GM18873 (cell line): ENCODE data around the gene MYO10.
"Not testable (repeated sequence)": the region's sequence is repeated elsewhere in the genome, so short reads cannot be mapped to it uniquely, and the experiment has no call there.

Source experiments
- ATAC-seq: cut with Tn5 transposase; IDR thresholded peaks from one replicate; pipeline ENCODE4 v1.9.1; 2021; ENCODE audit warnings: mild to moderate bottlenecking, moderate library complexity, moderate number of reproducible peaks; ENCODE audit not compliant: unreplicated experiment, low FRiP score

The MYO10 gene

DNA sequence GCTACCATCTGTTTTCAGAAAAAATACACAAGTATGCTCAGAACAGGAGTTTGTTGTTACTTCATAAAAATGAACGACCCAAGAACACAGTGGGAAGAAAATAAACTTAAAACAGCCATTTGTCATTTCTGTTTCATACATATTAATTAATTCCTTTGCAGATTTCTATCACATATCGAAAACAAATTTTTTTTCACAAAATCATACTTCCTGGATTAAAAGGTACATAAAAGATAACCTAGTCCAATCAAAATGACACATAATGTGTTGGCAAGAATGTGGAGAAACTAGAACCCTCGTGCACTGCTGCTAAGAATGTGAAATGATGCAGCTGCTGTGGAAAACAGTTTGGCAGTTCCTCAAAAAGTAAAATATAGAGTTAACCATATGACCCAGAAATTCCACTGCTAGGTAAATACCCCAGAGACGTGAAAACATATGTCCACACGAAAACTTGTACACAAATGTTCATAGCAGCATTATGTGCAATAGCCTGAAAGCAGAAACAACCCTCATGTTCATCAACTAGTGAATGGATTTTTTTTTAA is 46.0 kb downstream of the MYO10 start:
- no peak for ATAC-seq

DNA sequence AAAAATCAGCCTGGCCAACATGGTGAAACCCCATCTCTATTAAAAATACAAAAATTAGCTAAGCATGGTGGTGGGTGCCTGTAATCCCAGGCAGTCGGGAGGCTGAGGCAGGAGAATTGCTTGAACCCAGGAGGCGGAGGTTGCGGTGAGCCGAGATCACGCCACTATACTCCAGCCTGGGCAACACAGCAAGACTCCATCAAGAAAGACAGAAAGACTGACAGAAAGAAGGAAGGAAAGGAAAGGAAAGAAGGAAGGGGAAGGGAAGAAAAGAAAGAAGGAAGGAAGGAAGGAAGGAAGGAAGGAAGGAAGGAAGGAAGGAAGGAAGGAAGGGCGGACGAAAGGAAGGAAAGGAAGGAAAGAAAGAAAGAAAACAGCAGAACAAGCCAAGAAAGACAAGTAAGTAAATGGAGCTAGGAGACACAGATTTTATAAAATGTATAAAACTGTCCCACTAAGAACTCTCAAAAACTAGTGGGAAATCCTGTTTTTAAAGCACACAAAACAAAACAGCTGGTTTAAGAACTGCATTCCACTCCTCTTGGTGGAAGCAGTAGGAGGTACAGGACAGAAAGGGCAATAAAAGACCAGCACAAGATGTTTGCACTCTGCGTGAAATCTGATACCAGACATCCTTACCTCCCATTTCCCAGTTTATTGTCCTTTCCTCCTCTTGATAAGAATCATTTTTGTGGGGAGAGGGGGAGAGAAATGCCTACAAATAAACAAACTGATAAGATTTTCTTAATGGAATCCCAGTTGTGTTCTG is 46.7 kb downstream of the MYO10 start:
- ATAC-seq, result no peak

DNA sequence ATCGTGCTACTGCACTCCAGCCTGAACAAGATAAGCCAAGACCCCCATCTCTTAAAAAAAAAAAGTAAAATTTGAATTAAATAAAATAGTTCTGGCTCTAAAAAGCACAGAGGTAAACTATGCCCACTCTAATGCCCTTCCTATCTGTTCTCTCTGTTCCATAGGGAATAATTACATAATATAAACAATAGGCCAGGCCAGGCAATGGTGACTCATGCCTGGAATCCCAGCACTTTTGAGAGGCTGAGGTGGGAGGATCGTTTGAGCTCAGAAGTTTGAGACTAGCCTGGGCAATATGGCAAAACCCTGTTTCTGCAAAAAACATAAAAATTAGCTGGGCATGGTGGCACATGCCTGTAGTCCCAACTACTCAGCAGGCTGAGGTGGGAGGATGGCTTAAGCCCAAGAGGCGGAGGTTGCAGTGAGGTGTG is 47.4 kb downstream of the MYO10 start:
- no peak for ATAC-seq

DNA sequence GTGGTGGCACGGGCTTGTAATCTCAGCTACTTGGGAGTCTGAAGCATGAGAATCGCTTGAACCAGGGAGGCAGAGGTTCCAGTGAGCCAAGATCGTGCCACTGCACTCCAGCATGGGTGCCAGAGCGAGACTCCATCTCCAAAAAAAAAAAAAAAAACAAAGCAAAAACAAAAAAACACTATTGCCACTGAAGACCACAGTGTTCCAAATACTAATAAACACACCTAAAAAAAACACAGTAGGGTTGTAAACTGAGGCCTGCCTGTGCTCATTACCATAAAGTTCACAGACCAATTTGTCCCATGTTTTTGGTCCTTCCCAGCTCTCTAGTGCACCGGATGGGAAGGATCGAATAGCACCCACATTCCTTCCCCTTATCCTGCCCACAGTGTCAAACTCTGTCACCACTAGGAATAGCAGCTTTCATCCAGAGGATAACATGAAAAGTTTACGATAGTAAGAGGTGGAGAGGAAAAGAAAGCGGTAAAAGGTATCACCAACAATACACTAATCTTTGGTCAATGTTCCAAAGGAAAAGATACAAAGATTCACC is 49.2 kb downstream of the MYO10 start:
- no peak for ATAC-seq

DNA sequence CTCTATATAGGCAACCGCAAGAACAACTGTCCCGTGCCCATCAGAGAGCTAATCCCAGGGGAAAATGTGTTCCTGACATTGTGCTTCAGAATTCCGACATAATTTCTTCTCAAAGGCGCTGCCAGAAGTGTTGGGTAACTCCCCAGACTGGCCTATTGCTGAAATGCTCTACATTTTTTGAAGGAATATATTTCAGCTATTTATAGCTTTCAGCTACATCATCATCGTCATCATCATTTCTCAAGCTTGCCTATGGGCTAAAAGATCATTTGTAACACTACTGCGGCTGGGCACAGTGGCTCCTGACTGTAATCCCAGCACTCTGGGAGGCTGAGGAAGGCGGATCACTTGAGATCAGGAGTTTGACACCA is 49.7 kb downstream of the MYO10 start:
- no peak for ATAC-seq

DNA sequence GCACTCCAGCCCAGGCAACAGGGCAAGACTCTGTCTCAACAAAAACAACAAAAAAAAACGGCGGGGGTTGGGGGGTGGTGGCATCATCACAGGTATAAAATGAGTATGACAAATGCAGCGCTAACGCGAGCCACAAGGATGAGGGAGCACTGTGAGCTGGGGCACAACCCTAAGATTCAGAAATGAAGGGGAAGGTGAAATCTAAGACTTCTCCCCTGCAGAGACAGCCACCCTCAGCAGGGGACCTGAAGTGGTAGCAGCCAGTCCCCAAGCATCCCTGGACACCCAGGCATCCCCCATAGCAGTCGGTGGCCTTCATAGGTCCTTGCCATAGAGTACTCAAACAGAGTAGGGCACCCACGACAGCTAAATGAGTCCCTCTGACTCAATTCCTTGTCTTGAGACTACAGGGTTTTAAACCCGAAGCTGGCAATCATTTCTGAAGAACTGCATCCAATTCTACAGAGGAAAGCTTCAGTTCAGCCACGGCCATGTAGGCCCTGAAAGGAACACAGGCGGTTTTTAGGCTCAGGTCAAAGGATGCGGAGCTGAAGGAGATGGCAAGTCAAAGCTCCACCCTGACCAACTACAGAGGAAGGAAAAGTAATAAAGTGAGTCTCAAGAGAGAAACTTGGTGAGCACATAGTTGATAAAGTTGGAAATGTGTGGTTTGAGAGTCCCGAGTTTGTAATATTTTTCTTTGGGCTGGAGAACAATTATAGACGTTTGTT is 50.3 kb downstream of the MYO10 start:
- ATAC-seq, result no peak

DNA sequence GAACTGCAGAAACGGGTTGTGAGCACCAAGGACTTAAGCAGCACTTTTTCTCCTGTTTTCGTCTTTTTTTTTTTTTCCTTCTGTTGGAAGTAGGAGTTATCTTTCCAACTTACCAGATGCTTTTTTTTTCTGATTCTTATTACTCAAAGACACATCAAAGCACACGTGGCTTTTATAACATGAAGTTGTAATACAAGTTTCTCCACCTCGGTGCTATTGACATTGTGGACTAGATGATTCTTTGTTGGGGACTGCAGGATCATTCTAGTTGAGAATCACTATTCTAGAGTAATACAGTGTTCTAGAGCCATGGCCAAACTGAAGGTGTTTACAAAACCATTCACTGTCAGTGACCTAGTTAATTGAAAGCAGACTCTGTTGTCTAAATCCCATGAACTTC is 51.5 kb downstream of the MYO10 start:
- ATAC-seq, result no peak

DNA sequence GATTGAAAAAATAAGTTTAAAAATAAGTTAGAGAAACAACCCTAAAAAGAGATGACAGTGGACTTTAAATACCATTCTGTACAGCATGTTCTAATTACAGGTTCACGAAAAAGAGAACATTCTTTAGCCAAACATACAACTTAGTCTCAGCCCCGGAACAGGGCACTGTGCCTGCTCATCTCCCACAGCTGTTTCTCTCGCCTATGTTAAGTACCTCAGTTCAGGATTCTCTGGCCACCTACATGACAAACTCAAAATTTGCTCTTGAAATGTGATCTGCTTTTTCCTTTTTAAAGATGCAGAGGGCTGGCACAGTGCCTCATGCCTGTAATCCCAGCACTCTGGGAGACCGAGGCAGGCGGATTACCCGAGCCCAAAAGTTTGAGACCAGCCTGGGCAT is 52.3 kb downstream of the MYO10 start:
- ATAC-seq, result no peak

DNA sequence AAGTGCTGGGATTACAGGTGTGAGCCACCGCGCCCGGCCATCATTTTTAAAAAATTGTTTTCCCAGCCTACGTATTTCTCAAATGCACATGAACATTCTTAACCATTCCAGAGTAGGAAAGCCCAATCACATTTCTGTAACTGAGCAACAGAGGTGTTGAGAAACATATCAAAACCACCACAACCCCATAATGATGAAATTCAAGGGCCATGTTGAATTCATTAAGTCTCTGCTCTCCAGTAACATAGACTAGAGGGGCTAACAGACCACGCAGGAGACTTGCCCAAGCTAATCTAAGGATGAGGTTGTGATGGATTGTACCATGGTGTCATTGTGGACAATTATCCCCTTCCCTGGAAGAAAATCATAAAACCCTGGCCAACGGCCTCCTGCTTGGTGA is 52.9 kb downstream of the MYO10 start:
- ATAC-seq, result no peak

DNA sequence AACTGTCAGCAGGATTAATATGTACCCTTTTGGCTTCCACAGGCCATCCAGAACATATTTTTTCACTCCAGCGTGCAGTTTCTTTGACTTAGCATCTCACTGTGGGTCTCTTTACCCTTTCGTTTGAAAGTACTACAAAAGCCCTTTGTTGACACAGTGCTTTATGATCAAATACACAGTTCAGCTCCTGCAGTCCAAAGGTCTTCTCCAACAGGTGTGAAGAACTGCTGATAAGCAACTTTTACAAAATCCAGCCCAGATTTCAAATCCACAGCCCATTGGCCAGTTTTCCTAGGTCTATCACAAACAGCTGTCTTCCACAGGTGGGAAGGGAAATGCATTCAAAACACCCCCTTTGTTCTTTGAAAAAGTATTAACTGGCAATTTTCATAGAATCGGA is 54.8 kb downstream of the MYO10 start:
- no peak for ATAC-seq

DNA sequence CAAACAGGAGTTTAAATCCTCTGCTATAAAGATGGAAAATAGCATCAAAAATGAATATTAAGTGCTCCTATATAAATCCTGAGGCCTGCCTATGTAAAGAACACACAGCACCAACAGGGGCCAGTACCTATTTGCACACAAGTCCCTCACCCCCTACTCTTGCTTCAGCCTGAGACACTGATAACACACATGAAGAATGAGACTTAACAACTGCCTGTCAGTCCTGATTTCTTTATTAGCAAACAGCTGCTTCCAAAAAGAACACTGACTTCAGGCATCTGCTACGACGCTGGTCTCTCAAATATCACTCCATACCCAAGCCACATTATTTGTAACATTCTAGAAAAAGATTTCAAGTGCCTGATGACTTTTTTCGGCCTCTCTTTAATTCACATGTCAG is 55.5 kb downstream of the MYO10 start:
- ATAC-seq, result no peak

DNA sequence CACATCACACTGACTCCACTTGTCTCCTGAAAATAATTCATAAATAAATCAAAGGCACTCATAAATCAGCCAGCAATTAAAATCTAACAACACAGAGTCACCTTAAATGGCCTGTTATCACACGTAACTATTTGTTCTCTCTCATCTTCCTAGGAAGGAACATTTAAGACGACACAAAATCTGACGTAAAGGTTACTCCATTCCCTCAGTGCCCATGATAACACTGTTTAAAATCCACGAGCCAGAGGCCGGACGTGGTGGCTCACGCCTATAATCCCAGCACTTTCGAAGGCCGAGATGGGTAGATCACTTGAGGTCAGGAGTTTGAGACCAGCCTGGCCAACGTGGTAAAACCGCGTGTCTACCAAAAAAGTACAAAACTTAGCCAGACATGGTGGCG is 56.4 kb downstream of the MYO10 start:
- no peak for ATAC-seq

DNA sequence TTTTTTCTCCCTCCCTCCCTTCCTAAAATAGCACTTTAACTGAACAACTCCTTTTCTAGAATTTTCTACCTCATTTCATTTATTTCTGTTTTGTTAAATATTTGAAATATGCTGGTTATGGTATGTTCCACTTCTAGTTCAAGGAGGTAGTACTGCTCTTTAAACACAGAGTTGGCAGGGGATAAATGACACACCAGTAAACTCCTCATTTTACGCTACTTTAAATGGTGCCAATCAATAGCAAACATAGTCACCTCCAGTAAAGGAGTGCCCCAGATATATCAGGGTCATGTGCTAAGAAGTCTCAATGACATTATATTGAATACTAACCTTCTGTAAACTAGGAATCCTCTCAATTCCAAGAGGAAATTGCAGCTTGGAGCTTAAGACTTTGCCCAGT is 56.9 kb downstream of the MYO10 start:
- ATAC-seq, result no peak

DNA sequence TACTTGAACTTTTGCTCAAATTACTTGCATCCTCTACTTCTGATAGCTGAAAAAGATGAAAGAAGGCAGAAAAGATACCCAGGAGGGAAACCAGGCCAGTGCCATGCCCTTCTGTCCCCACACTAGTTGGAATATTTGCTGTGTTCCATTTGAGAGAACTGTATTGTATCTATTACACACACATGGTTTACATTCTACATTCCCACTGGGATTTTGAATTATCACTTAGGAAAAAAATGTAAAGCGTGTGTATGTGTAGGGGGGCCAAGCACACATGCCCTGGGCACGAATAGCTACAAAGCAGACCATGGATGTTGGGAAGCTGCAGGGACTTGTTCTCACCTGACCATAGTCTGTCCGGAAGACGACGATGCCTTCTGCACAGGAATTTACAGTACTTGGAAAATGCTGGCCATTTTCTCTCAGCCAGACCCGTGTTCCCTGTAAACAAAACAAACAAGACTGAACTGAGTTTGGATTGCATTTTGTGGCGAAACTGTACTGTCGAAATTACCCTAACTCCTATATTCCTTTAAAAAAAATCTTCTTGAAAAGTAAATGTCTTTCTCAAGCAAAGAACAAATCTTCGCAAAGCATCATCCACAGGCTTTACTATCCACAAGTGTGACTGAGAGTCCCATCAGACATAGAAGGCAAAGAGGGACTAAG is 58.7 kb downstream of the MYO10 start:
- ATAC-seq, result no peak

DNA sequence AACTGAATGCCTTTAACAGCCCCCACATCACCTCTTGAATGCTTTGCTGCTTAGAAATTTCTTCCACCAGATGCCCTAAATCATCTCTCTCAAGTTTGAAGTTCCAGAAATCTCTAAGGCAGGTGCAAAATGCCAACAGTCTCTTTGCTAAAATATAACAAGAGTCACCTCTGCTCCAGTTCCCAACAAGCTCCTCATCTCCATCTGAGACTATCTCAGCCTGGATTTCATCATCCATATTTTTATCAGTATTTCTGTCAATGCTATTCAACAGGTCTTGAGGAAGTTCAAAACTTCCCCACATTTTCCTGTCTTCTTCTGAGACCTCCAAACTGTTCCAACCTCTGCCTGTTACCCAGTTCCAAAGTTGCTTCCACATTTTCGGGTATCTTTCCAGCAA is 61.7 kb downstream of the MYO10 start:
- not testable (repeated sequence) for ATAC-seq

DNA sequence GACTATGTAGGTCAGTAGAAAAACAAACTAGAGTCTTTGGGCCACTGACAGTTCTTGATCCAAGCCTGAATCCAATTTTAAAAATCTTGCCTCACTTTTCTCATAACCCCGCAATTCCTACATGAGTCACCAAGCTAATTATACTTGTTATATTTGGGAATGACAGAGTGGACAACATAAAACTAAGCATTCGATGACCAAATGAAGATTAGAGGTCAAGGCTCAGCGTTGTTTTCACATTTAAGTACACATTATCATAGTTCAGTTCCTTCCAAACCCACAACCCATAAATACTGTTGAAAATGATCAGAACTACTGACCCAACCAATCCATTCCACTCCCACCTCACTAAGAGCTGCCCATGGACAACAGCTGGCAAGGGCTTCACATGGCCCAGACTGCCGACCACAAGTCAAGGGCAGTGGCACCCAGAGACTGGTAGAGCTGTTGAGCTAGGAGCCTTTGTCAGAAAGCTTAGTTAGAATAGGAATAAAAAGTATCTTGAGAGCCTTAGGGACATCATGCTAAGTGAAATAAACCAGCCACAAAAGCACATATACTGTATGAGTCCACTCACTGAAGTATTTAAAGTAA is 64.2 kb downstream of the MYO10 start:
- ATAC-seq, result no peak

DNA sequence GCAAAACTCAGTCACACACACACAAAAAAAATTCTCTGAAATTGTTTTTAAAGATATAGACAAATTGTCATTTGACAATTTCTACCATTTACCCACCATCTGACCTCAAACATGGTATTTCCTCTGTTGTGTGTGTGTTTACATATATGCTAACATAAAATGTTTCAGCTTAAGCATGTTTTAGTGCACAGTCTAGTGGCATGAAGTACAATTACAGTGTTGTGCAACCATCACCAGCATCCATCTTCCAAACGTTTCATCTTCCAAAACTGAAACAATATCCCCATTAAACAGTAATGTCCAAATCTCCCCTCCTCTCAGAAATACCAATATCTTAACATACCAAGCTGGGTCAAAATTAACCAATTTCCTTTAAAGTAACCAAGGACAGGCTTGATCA is 65.2 kb downstream of the MYO10 start:
- no peak for ATAC-seq

DNA sequence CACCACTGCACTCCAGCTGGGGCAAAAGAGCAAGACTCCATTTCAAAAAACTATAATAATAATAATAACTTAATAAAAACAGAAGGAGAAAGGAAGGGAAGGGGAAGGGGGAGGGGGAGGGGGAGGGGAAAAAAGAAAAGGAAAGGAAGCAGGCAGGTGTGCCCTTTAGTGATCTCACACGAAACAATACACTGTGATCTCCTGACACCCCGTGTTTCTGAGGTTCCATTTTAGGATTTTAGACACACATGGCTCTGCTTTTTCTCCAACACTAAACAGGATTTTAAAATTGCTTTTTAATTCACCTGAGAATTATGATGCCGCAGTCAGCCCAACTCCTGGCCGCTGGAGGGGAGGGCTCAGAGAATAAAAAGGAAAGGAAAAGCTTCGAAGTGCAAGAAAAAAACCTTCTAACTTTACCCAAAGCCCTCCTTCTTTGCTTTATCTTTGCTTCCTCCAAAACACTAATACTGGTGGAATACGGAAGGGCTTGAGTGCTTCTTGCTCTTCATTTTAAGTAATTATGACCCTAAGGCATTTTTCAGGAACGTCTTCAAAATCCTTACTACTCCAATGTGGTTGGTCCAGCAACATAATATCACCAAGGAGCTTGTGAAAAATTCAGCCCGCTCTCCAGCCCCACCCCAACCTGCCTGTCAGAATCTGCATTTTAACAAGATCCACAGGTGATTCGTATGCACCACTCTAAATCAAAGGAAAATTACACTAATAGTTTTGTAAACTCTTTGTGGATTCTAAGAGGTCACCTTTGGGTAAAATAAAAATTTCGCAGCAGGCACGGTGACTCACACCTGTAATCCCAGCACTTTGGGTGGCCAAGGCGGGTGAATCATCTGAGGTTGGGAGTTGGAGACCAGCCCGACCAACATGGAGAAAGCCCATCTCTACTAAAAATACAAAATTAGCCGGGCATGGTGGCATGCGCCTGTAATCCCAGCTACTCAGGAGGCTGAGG is 66.0 kb downstream of the MYO10 start:
- no peak for ATAC-seq

DNA sequence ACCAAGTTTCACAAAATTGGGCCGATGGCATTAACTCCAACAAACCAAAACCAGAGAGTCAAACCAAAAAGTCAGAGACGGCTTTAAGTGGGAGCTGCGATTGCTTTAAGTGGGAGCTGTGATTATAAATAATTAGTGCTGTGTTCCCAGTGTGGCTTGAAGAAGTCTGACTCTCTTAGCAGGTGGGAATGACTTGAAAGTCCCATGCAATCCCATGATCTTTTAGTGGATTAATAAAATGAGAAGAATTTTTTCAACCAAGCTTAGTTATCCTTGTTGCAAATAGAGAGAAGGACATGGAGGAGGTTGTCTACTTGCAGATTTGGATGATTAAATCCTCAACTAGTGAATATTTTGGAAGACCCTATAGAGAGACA is 68.5 kb downstream of the MYO10 start:
- ATAC-seq, result no peak
